Measurements from ENCODE around the gene PCDHGA5.

GRCh38 chr5:141342773-141343172 is 21.2 kb upstream of the PCDHGA5 start:
- TF ChIP-seq CTCF (IDR thresholded peaks at IDR 0.05; ENCODE audit: low read depth, low read length) (no peak), POLR2A (IDR thresholded peaks at IDR 0.05; ENCODE audit: extremely low read depth, insufficient read length) (no peak), MYC (IDR thresholded peaks at IDR 0.05; ENCODE audit: low read depth, low read length) (no peak), MAX (IDR thresholded peaks at IDR 0.05; ENCODE audit: low read depth, low read length) (no peak)

Data from NB4 (cell line).